Astrocyte (in vitro differentiated cells and primary cell): ENCODE results near the gene MYO1G. TPM values are rescaled to one million over a fixed set of nuclear protein-coding genes. Genes with fewer than 3 reads are reported as not detected.

Source experiments
- DNase-seq: peaks from one replicate; pipeline ENCODE4 v3.0.0-alpha.2; 2010; ENCODE audit warnings: low read depth
- FAIRE-seq: peaks from 2 replicates; lab custom pipeline; 2011; peaks lifted over from hg19 to GRCh38; lab: Jason Lieb, UNC
- H2AFZ ChIP-seq: 2 replicates; pipeline ENCODE4 v1.6.0; 2012; ENCODE audit warnings: low read depth, low read length, inconsistent platforms
- H3K27ac ChIP-seq: 2 replicates; pipeline ENCODE4 v1.5.1; 2011; ENCODE audit warnings: low read depth, low read length, inconsistent platforms
- H3K27me3 ChIP-seq: 2 replicates; pipeline ENCODE4 v1.6.0; 2011; ENCODE audit warnings: low read length, inconsistent platforms; ENCODE audit not compliant: insufficient read depth
- H3K36me3 ChIP-seq: 2 replicates; pipeline ENCODE4 v1.5.1; 2011; ENCODE audit warnings: low read length, inconsistent platforms; ENCODE audit not compliant: insufficient read depth
- H3K4me1 ChIP-seq: 2 replicates; pipeline ENCODE4 v1.5.1; 2011; ENCODE audit warnings: low read length, inconsistent platforms; ENCODE audit not compliant: insufficient read depth
- H3K4me2 ChIP-seq: 2 replicates; pipeline ENCODE4 v1.6.0; 2012; ENCODE audit warnings: low read length, inconsistent platforms
- H3K4me3 ChIP-seq: 2 replicates; pipeline ENCODE4 v1.5.1; 2011; ENCODE audit warnings: low read depth, mild to moderate bottlenecking, low read length, inconsistent platforms; ENCODE audit not compliant: insufficient read depth
- H3K79me2 ChIP-seq: 2 replicates; pipeline ENCODE4 v1.6.0; 2012; ENCODE audit warnings: mild to moderate bottlenecking, low read length, inconsistent platforms; ENCODE audit not compliant: insufficient read depth
- H3K9ac ChIP-seq: 2 replicates; pipeline ENCODE4 v1.6.0; 2012; ENCODE audit warnings: mild to moderate bottlenecking, low read length, inconsistent platforms
- H3K9me3 ChIP-seq: 2 replicates; pipeline ENCODE4 v1.5.1; 2012; ENCODE audit warnings: low read depth, mild to moderate bottlenecking, low read length, inconsistent platforms; ENCODE audit not compliant: insufficient read depth
- H4K20me1 ChIP-seq: 2 replicates; pipeline ENCODE4 v1.6.0; 2012; ENCODE audit warnings: low read length, inconsistent platforms; ENCODE audit not compliant: insufficient read depth
- H3K27ac Mint-ChIP-seq: one replicate; pipeline ENCODE4 v1.8.0; 2021; ENCODE audit warnings: mild to moderate bottlenecking, mixed read lengths; ENCODE audit not compliant: unreplicated experiment
- H3K27me3 Mint-ChIP-seq: one replicate; pipeline ENCODE4 v1.8.0; 2021; ENCODE audit warnings: low read depth, mixed read lengths; ENCODE audit not compliant: unreplicated experiment
- H3K36me3 Mint-ChIP-seq: one replicate; pipeline ENCODE4 v1.8.0; 2021; ENCODE audit warnings: low read depth, mixed read lengths; ENCODE audit not compliant: unreplicated experiment
- H3K4me1 Mint-ChIP-seq: one replicate; pipeline ENCODE4 v1.8.0; 2021; ENCODE audit warnings: low read depth, mixed read lengths; ENCODE audit not compliant: unreplicated experiment
- H3K4me3 Mint-ChIP-seq: one replicate; pipeline ENCODE4 v1.8.0; 2021; ENCODE audit warnings: mild to moderate bottlenecking, moderate library complexity, mixed read lengths; ENCODE audit not compliant: unreplicated experiment
- H3K9me3 Mint-ChIP-seq: one replicate; pipeline ENCODE4 v1.8.0; 2021; ENCODE audit warnings: mild to moderate bottlenecking, mixed read lengths; ENCODE audit not compliant: unreplicated experiment
- CTCF ChIP-seq: IDR thresholded peaks from 2 replicates; pipeline ENCODE4 v1.5.1; 2011; ENCODE audit warnings: low read depth, mild to moderate bottlenecking, inconsistent platforms, low read length, moderate library complexity; ENCODE audit not compliant: insufficient read depth
- EZH2 ChIP-seq: IDR thresholded peaks from 2 replicates; pipeline ENCODE4 v1.6.1; 2012; ENCODE audit warnings: mild to moderate bottlenecking, low read length, inconsistent platforms; ENCODE audit not compliant: insufficient read depth
- total RNA-seq: library from RNA; stranded (reverse); gene quantifications from 2 replicates; pipeline ENCODE4 v1.2.1, GENCODE V29; 2021

Gene MYO1G
- total RNA-seq, 1 donor from 2014 or later = 0.11 TPM

- H3K4me1 Mint-ChIP-seq = peaks cover 7% of the 10 kb centered on the region
- no peak overlapping the region for H3K4me3 Mint-ChIP-seq
- FAIRE-seq (no peak), DNase-seq (no peak)
- H3K9ac ChIP-seq = no peak overlapping the region
- H3K27ac ChIP-seq = no peak overlapping the region
- no peaks in the 10 kb centered on the region for H3K9me3 ChIP-seq
- no peaks in the 10 kb centered on the region for H3K79me2 ChIP-seq
- H3K36me3 Mint-ChIP-seq = no peaks in the 10 kb centered on the region
- no peaks in the 10 kb centered on the region for H4K20me1 ChIP-seq
- H3K4me2 ChIP-seq = no peak overlapping the region
- peaks cover 4% of the 10 kb centered on the region for H3K9me3 Mint-ChIP-seq
- no peak overlapping the region for H2AFZ ChIP-seq
- no peaks in the 10 kb centered on the region for H3K4me1 ChIP-seq
- no peak for TF ChIP-seq EZH2
- no peak for TF ChIP-seq CTCF
- no peak overlapping the region for H3K27ac Mint-ChIP-seq
- no peaks in the 10 kb centered on the region for H3K36me3 ChIP-seq
- no peak overlapping the region for H3K4me3 ChIP-seq
- peaks cover 7% of the 10 kb centered on the region for H3K27me3 ChIP-seq
- peaks cover 38% of the 10 kb centered on the region for H3K27me3 Mint-ChIP-seq
Measured at GRCh38 chr7:44953156-44953555, 25.7 kb downstream of the MYO1G start.

GRCh38 chr7:44949303-44949702, 29.5 kb downstream of the MYO1G start:
- no peak for DNase-seq
- H3K79me2 ChIP-seq = no peaks in the 10 kb centered on the region
- H3K27ac ChIP-seq = no peak overlapping the region
- no peak overlapping the region for H3K4me3 ChIP-seq
- H4K20me1 ChIP-seq = no peaks in the 10 kb centered on the region
- peaks cover 12% of the 10 kb centered on the region for H3K27me3 ChIP-seq
- no peak overlapping the region for H3K9ac ChIP-seq
- no peak overlapping the region for H3K4me3 Mint-ChIP-seq
- no peaks in the 10 kb centered on the region for H3K36me3 Mint-ChIP-seq
- no peak overlapping the region for H3K27ac Mint-ChIP-seq
- no peaks in the 10 kb centered on the region for H3K9me3 ChIP-seq
- no peak overlapping the region for H2AFZ ChIP-seq
- no peaks in the 10 kb centered on the region for H3K4me1 ChIP-seq
- no peaks in the 10 kb centered on the region for H3K36me3 ChIP-seq
- no peaks in the 10 kb centered on the region for H3K4me1 Mint-ChIP-seq
- H3K4me2 ChIP-seq = no peak overlapping the region
- H3K27me3 Mint-ChIP-seq = peaks cover 47% of the 10 kb centered on the region
- no peak for FAIRE-seq
- H3K9me3 Mint-ChIP-seq = peaks cover 2% of the 10 kb centered on the region
- TF ChIP-seq CTCF (no peak), EZH2 (no peak)

GRCh38 chr7:44945479-44945878, 33.3 kb downstream of the MYO1G start:
- Mint-ChIP-seq H3K36me3 (no peaks in the 10 kb centered on the region), H3K27ac (no peak overlapping the region), H3K9me3 (no peaks in the 10 kb centered on the region), H3K4me1 (no peaks in the 10 kb centered on the region), H3K27me3 (peaks cover 31% of the 10 kb centered on the region), H3K4me3 (no peak overlapping the region)
- Histone ChIP-seq H3K9ac (no peak overlapping the region), H2AFZ (no peak overlapping the region), H3K4me2 (no peak overlapping the region), H3K4me1 (no peaks in the 10 kb centered on the region), H3K9me3 (no peaks in the 10 kb centered on the region), H4K20me1 (no peaks in the 10 kb centered on the region), H3K27me3 (peaks cover 11% of the 10 kb centered on the region), H3K79me2 (no peaks in the 10 kb centered on the region), H3K27ac (no peak overlapping the region), H3K36me3 (no peaks in the 10 kb centered on the region), H3K4me3 (no peak overlapping the region)
- TF ChIP-seq CTCF (no peak), EZH2 (no peak)
- FAIRE-seq = no peak
- DNase-seq = no peak
